Posterior vena cava (tissue), 2 donors: ENCODE results near the gene SP100. TPM values are rescaled to one million over a fixed set of nuclear protein-coding genes. Genes with fewer than 3 reads are reported as not detected.

ENCODE experiments used
- DNase-seq: peaks from one replicate; pipeline ENCODE4 v3.0.0-alpha.2; 2020; ENCODE audit warnings: low spot score
- intact Hi-C, 2 donors: fragments of 100-400 bp; cut with DNase I; formaldehyde crosslinking; loops; one replicate each; pipeline versions ENCODE4 v1.14.1 to v1.14.2; 2022 to 2023
- total RNA-seq, 2 donors: library from RNA; stranded (reverse); fragmentation: NEBNext Ultra II Directional; extraction: Animal tissue kit (Norgen Biotek cat#: 25700); gene quantifications; one replicate each; pipeline ENCODE4 v1.2.1, GENCODE V29; 2021
- donor health status: DM: yes; HTN: yes; CAD: no.
- donor health status: DM: yes; HTN: yes; CAD: no.

SP100 gene
- total RNA-seq, 2 donors from 2014 or later, result 87.9 to 90.7 TPM

- DNase-seq, result no peak
- intact Hi-C loops, result no loop called here
These were observed 97.2 kb downstream of the SP100 start for GRCh38 chr2:230512955-230513748.

GRCh38 chr2:230520061-230520874 is 104.3 kb downstream of the SP100 start:
- DNase-seq, result no peak

GRCh38 chr2:230520875-230521155 is 104.8 kb downstream of the SP100 start:
- no peak for DNase-seq
- intact Hi-C loops, result no loop called here

More at GRCh38 chr2:230520061-230520874, 104.3 kb downstream of the SP100 start:
- intact Hi-C loops, result no loop called here

- intact Hi-C loops, result no loop called here
- DNase-seq, result no peak
These were observed 105.4 kb downstream of the SP100 start for GRCh38 chr2:230521386-230521785.

GRCh38 chr2:230525682-230526081 is 109.7 kb downstream of the SP100 start:
- intact Hi-C loops, result no loop called here
- no peak for DNase-seq

- intact Hi-C loops, result no loop called here
- no peak for DNase-seq
These were observed 121.6 kb downstream of the SP100 start for GRCh38 chr2:230537531-230537976.

- DNase-seq, result no peak
- intact Hi-C loops, result no loop called here
These were observed 124.3 kb downstream of the SP100 start for GRCh38 chr2:230540332-230540731.

- intact Hi-C loops, result no loop called here
- no peak for DNase-seq
These were observed 126.0 kb downstream of the SP100 start for GRCh38 chr2:230541934-230542380.

GRCh38 chr2:230542751-230543150 is 126.8 kb downstream of the SP100 start:
- intact Hi-C loops, result no loop called here
- no peak for DNase-seq

GRCh38 chr2:230552181-230552580 is 136.2 kb downstream of the SP100 start:
- DNase-seq, result no peak
- intact Hi-C loops, result loop anchor here in 1 of 2 donors (5.0 kb wide), 1 partner anchor 665 kb away; no protein-coding TSS in a partner anchor

GRCh38 chr2:230557065-230557464 is 141.1 kb downstream of the SP100 start:
- intact Hi-C loops, result no loop called here
- no peak for DNase-seq

- DNase-seq, result no peak
- intact Hi-C loops, result no loop called here
These were observed 149.1 kb downstream of the SP100 start for GRCh38 chr2:230564805-230565779.

- intact Hi-C loops, result no loop called here
These were observed 153.3 kb downstream of the SP100 start for GRCh38 chr2:230569298-230569697.

GRCh38 chr2:230570987-230571386 is 155.0 kb downstream of the SP100 start:
- no peak for DNase-seq
- intact Hi-C loops, result no loop called here

More at GRCh38 chr2:230569298-230569697, 153.3 kb downstream of the SP100 start:
- no peak for DNase-seq

- DNase-seq, result no peak
- intact Hi-C loops, result no loop called here
These were observed 159.8 kb downstream of the SP100 start for GRCh38 chr2:230575642-230576324.

- intact Hi-C loops, result no loop called here
- DNase-seq, result no peak
These were observed 161.1 kb downstream of the SP100 start for GRCh38 chr2:230577114-230577513.

- intact Hi-C loops, result no loop called here
- no peak for DNase-seq
These were observed 162.1 kb downstream of the SP100 start for GRCh38 chr2:230578106-230578505.

- no peak for DNase-seq
- intact Hi-C loops, result no loop called here
These were observed 166.9 kb downstream of the SP100 start for GRCh38 chr2:230582851-230583283.

GRCh38 chr2:230583581-230583980 is 167.6 kb downstream of the SP100 start:
- intact Hi-C loops, result no loop called here
- DNase-seq, result no peak
